H1 (cell line): ENCODE results near the gene GET3. TPM values are rescaled to one million over a fixed set of nuclear protein-coding genes. Genes with fewer than 3 reads are reported as not detected.
A peak's percentile ranks its signal among the peaks of the same experiment; 100 is the strongest.

Experiments used
- CTCF ChIA-PET: fragments of 300-600 bp; sonication (Branson Sonifier 250); formaldehyde crosslinking; loops from one replicate; lab custom pipeline; 2021; ENCODE audit not compliant: partially characterized antibody; lab: Charles Lee
- POLR2A ChIA-PET: fragments of 300-600 bp; sonication (Branson Sonifier 250); formaldehyde crosslinking; loops from one replicate; lab custom pipeline; 2021; ENCODE audit warnings: inconsistent platforms; ENCODE audit not compliant: partially characterized antibody; lab: Charles Lee
- DNase-seq, 2 experiments: peaks; one replicate each; pipeline versions ENCODE4 v3.0.0 to v3.0.0-alpha.2; 2010 to 2022; ENCODE audit warnings: low spot score in 2 of 2, low read depth in 1 of 2, mixed read lengths in 1 of 2
- FAIRE-seq: peaks from 2 replicates; lab custom pipeline; 2011; peaks lifted over from hg19 to GRCh38; lab: Jason Lieb, UNC
- H2AFZ ChIP-seq: 2 replicates; pipeline ENCODE4 v1.8.1; 2012; ENCODE audit warnings: low read length, inconsistent platforms
- H2AK5ac ChIP-seq: 2 replicates; pipeline ENCODE4 v1.6.1; 2013; ENCODE audit warnings: low read depth, low read length
- H2BK120ac ChIP-seq: replicated peaks from 2 replicates; pipeline ENCODE3; 2013; ENCODE audit warnings: low read depth, low read length, inconsistent platforms
- H2BK12ac ChIP-seq: 2 replicates; pipeline ENCODE4 v1.6.1; 2013; ENCODE audit warnings: low read depth, low read length
- H2BK15ac ChIP-seq: 2 replicates; pipeline ENCODE4 v1.6.1; 2013; ENCODE audit warnings: low read length
- H2BK20ac ChIP-seq: 2 replicates; pipeline ENCODE4 v1.6.1; 2013; ENCODE audit warnings: low read length
- H2BK5ac ChIP-seq: 2 replicates; pipeline ENCODE4 v1.6.1; 2013; ENCODE audit warnings: low read depth, low read length
- H3K14ac ChIP-seq: 2 replicates; pipeline ENCODE4 v1.6.1; 2013; ENCODE audit warnings: inconsistent platforms; ENCODE audit not compliant: insufficient read length
- H3K18ac ChIP-seq: 2 replicates; pipeline ENCODE4 v1.6.1; 2013; ENCODE audit warnings: low read length; ENCODE audit errors: extremely low read depth
- H3K23ac ChIP-seq: 2 replicates; pipeline ENCODE4 v1.6.1; 2013; ENCODE audit warnings: inconsistent platforms; ENCODE audit not compliant: insufficient read length
- H3K23me2 ChIP-seq: 2 replicates; pipeline ENCODE4 v1.6.1; 2013; ENCODE audit warnings: low read depth, low read length
- H3K27ac ChIP-seq: 2 replicates; pipeline ENCODE4 v1.6.1; 2011; ENCODE audit warnings: low read depth, low read length, inconsistent platforms
- H3K27me3 ChIP-seq, 4 experiments: replicated peaks in 1 of 4; 1 replicate in 1 of 4; 2 replicates in 3 of 4; pipeline versions ENCODE4 v1.6.1 to v1.8.1; 2011 to 2013; ENCODE audit warnings: low read length in 3 of 4, mild to moderate bottlenecking in 3 of 4, inconsistent platforms in 2 of 4, mixed read lengths in 2 of 4, moderate library complexity in 1 of 4; ENCODE audit not compliant: control insufficient read depth in 3 of 4, insufficient read depth in 3 of 4; ENCODE audit errors: extremely low read depth in 1 of 4
- H3K36me3 ChIP-seq, 4 experiments: 2 replicates each; pipeline versions ENCODE4 v1.6.1 to v1.8.1; 2011 to 2013; ENCODE audit warnings: mild to moderate bottlenecking in 4 of 4, low read length in 3 of 4, moderate library complexity in 2 of 4, control low read depth in 1 of 4, inconsistent platforms in 1 of 4; ENCODE audit not compliant: insufficient read depth in 4 of 4, control insufficient read depth in 2 of 4
- H3K4ac ChIP-seq: replicated peaks from 2 replicates; pipeline ENCODE3; 2013; ENCODE audit warnings: low read length, low read depth, mixed read lengths, inconsistent platforms; ENCODE audit not compliant: insufficient read length
- H3K4me1 ChIP-seq, 4 experiments: replicated peaks in 1 of 4; 1 replicate in 1 of 4; 2 replicates in 3 of 4; pipeline versions ENCODE4 v1.6.1 to v1.8.1; 2011 to 2013; ENCODE audit warnings: low read length in 3 of 4, inconsistent platforms in 2 of 4, mixed read lengths in 1 of 4; ENCODE audit not compliant: insufficient read depth in 4 of 4, control insufficient read depth in 3 of 4
- H3K4me2 ChIP-seq, 2 experiments: 2 replicates each; pipeline versions ENCODE4 v1.6.1 to v1.8.1; 2011 to 2013; ENCODE audit warnings: low read depth in 2 of 2, low read length in 2 of 2, control low read depth in 1 of 2, inconsistent platforms in 1 of 2, mild to moderate bottlenecking in 1 of 2; ENCODE audit not compliant: insufficient read depth in 1 of 2
- H3K4me3 ChIP-seq, 4 experiments: fragments of 200-600, 300-600 bp in 1 of 4; sonication (generic), shearing (Covaris generic), sonication (Bioruptor Twin) in 1 of 4; 2 replicates each; pipeline versions ENCODE4 v1.5.1 to v1.8.1; 2011 to 2016; ENCODE audit warnings: low read length in 4 of 4, low read depth in 3 of 4, control low read depth in 2 of 4, inconsistent platforms in 2 of 4, mild to moderate bottlenecking in 2 of 4, mixed read lengths in 1 of 4, moderate library complexity in 1 of 4; ENCODE audit not compliant: insufficient read depth in 2 of 4; ENCODE audit errors: extremely low read depth in 1 of 4
- H3K56ac ChIP-seq: replicated peaks from 2 replicates; pipeline ENCODE3; 2013; ENCODE audit warnings: low read depth, mild to moderate bottlenecking, mixed read lengths, low read length, inconsistent platforms; ENCODE audit not compliant: insufficient read length
- H3K79me1 ChIP-seq: 2 replicates; pipeline ENCODE4 v1.6.1; 2013; ENCODE audit warnings: low read depth, low read length, control low read depth
- H3K79me2 ChIP-seq, 2 experiments: 2 replicates each; pipeline versions ENCODE4 v1.6.1 to v1.8.1; 2012 to 2013; ENCODE audit warnings: low read length in 2 of 2, mild to moderate bottlenecking in 2 of 2, inconsistent platforms in 1 of 2; ENCODE audit not compliant: insufficient read depth in 2 of 2, control insufficient read depth in 1 of 2
- H3K9ac ChIP-seq, 4 experiments: replicated peaks in 1 of 4; 1 replicate in 1 of 4; 2 replicates in 3 of 4; pipeline versions ENCODE4 v1.6.1 to v1.8.1; 2011 to 2013; ENCODE audit warnings: low read depth in 3 of 4, low read length in 3 of 4, control low read depth in 2 of 4, mild to moderate bottlenecking in 2 of 4, moderate library complexity in 2 of 4, inconsistent platforms in 1 of 4; ENCODE audit errors: extremely low read depth in 1 of 4
- H3K9me3 ChIP-seq, 2 experiments: 2 replicates each; pipeline versions ENCODE4 v1.6.1 to v1.8.1; 2012 to 2013; ENCODE audit warnings: mild to moderate bottlenecking in 2 of 2, moderate library complexity in 2 of 2, control low read depth in 1 of 2, inconsistent platforms in 1 of 2, low read depth in 1 of 2, low read length in 1 of 2, mixed read lengths in 1 of 2; ENCODE audit not compliant: insufficient read depth in 2 of 2
- H4K20me1 ChIP-seq, 2 experiments: replicated peaks in 1 of 2; 2 replicates each; pipeline versions ENCODE3 to v1.8.1; 2011 to 2013; ENCODE audit warnings: inconsistent platforms in 2 of 2, low read length in 2 of 2, mild to moderate bottlenecking in 1 of 2; ENCODE audit not compliant: insufficient read depth in 2 of 2, control insufficient read depth in 1 of 2
- H4K5ac ChIP-seq: 2 replicates; pipeline ENCODE4 v1.6.1; 2013; ENCODE audit warnings: low read length, low read depth, mixed read lengths, inconsistent platforms; ENCODE audit not compliant: insufficient read length
- H4K8ac ChIP-seq: 2 replicates; pipeline ENCODE4 v1.8.0; 2013; ENCODE audit warnings: mild to moderate bottlenecking, moderate library complexity, low read length, inconsistent platforms; ENCODE audit not compliant: insufficient read depth; ENCODE audit errors: extremely low read depth
- H4K91ac ChIP-seq: replicated peaks from 2 replicates; pipeline ENCODE3; 2013; ENCODE audit warnings: low read length, mixed read lengths, inconsistent platforms; ENCODE audit not compliant: insufficient read length
- CBX5 ChIP-seq: fragments of 300-800, 300-1000 bp; sonication (generic); IDR thresholded peaks from 2 replicates; pipeline ENCODE4 v1.7.1; 2016; ENCODE audit warnings: antibody characterized with exemption, low read length, low read depth
- KDM1A ChIP-seq: fragments of 200-600, 300-600 bp; sonication (generic); IDR thresholded peaks from 2 replicates; pipeline ENCODE4 v1.7.1; 2016; ENCODE audit warnings: mild to moderate bottlenecking, low read length, borderline replicate concordance
- RBBP5 ChIP-seq: IDR thresholded peaks from 2 replicates; pipeline ENCODE4 v1.7.1; 2012; ENCODE audit warnings: low read depth, mild to moderate bottlenecking, inconsistent platforms, low read length, moderate library complexity, borderline replicate concordance
- SIRT6 ChIP-seq: IDR thresholded peaks from one replicate; pipeline ENCODE4 v1.7.1; 2012; ENCODE audit warnings: low read length, inconsistent platforms
- SP4 ChIP-seq: IDR thresholded peaks from 2 replicates; pipeline ENCODE4 v1.6.1; 2012; ENCODE audit warnings: low read length, inconsistent platforms
- TCF12 ChIP-seq: IDR thresholded peaks from 2 replicates; pipeline ENCODE4 v1.6.1; 2011; ENCODE audit warnings: low read depth, mild to moderate bottlenecking, low read length
- ZNF274 ChIP-seq: IDR thresholded peaks from 2 replicates; pipeline ENCODE4 v1.7.0; 2012; ENCODE audit warnings: low read length, borderline replicate concordance; ENCODE audit errors: extremely low read depth
- WGBS, 2 experiments: shearing (Covaris generic) in 1 of 2; methylation state at CpG; one replicate each; pipeline versions ENCODE4 v1.1.6 to v1.1.7; 2013 to 2015; ENCODE audit warnings: low lambda C conversion rate in 2 of 2, mixed read lengths in 2 of 2, inconsistent platforms in 1 of 2, low coverage in 1 of 2, missing lambda C conversion rate in 1 of 2; ENCODE audit not compliant: insufficient replicate concordance in 2 of 2, insufficient coverage in 1 of 2, insufficient read length in 1 of 2; ENCODE audit errors: extremely low coverage in 1 of 2, missing lambda C conversion rate in 1 of 2; 5-methylcytosine and 5-hydroxymethylcytosine counted together
- polyA plus RNA-seq, 7 experiments: library from polyadenylated mRNA; depleted of rRNA in 3 of 7; stranded (reverse) in 5 of 7; unstranded in 2 of 7; fragments of >200 nt in 5 of 7; fragments of 200-250 nt in 2 of 7; gene quantifications; 1 replicate in 5 of 7; 2 replicates in 1 of 7; 4 replicates in 1 of 7; pipeline versions ENCODE4 v1.2.1 to v1.2.3, GENCODE V29; 2011 to 2013; ENCODE audit warnings: missing spikeins in 2 of 7, mixed read lengths in 2 of 7
- total RNA-seq: library from RNA; stranded (reverse); fragmentation: NEBNext Ultra II Directional; extraction: Animal tissue kit (Norgen Biotek cat#: 25700); gene quantifications from 2 replicates; pipeline ENCODE4 v1.2.1, GENCODE V29; 2021
- TF ChIP-seq, protein P1 (sequence below): IDR thresholded peaks from 2 replicates; pipeline ENCODE4 v1.6.1; 2012; ENCODE audit warnings: low read length, inconsistent platforms

The GET3 gene
- total and polyA plus RNA-seq, 2 of the 8 experiments (the other 6 are each of a cell fraction or from before 2014, with no cell fraction given) = 105 to 297 TPM

DNA sequence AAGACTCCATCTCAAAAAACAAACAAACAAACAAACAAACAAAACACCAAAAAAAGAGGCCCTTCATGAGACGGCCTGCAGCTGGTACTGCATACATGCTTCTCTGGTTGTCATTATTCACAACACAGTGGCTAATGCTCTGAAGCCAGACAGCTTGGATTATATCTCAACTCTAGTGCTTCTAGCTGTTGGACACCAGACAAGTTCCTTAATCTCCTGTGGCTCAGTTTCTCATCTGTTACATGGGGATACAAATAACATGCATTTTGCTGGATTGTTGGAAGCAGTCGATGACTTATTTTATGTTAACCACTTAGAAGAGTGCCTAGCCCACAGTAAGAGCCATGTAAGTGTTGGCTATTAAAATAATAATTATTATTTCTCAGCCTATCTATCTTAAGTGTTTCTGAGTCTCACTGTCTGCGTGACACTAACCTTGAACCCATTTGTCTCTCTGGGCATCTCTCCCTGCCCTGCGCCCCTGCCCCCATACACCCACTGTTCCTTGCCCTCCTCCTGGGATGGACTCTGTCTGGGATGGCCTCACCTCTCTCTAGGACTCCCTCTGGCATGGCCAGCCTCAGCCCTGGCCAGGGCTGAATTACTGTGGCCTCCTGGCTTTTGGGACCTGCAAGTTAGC is 50.9 kb downstream of the GET3 start:
- no peak overlapping the region for H4K5ac ChIP-seq
- no peak overlapping the region; the same call in 1 of the 2 replicates for H2BK15ac ChIP-seq
- no peak overlapping the region for H4K8ac ChIP-seq
- no peak overlapping the region for H3K9ac ChIP-seq
- H3K23ac ChIP-seq = no peak overlapping the region
- H2BK20ac ChIP-seq = peak overlapping the region; percentile 57; the same call in 1 of the 2 replicates
- peak overlapping the region; percentile 32 for H3K4ac ChIP-seq
- H3K27me3 ChIP-seq = peaks cover 0 to 18% (median 13%) of the 10 kb centered on the region in 4 experiments; a peak in 5 of 7 replicates
- no peak overlapping the region for H3K27ac ChIP-seq
- H4K91ac ChIP-seq = peak overlapping the region; percentile 48
- H3K4me1 ChIP-seq = peaks cover 16 to 40% (median 25%) of the 10 kb centered on the region in 4 experiments
- 76% methylated on average over 4 of the region's 4 CpGs; no CpG with 5 or more reads in 1 of the 2 experiments for WGBS, 2 experiments
- no peaks in the 10 kb centered on the region for H3K36me3 ChIP-seq
- H3K56ac ChIP-seq = peak overlapping the region; percentile 17
- peak overlapping the region; percentile 70 to 74 for H3K4me2 ChIP-seq
- no peaks in the 10 kb centered on the region; the same call in 1 of the 2 replicates for H3K79me1 ChIP-seq
- H3K79me2 ChIP-seq = no peaks in the 10 kb centered on the region
- FAIRE-seq = no peak
- no peak for DNase-seq
- H2BK12ac ChIP-seq = no peak overlapping the region
- no peaks in the 10 kb centered on the region for H3K9me3 ChIP-seq
- H3K14ac ChIP-seq = no peak overlapping the region
- H3K23me2 ChIP-seq = peaks cover 30% of the 10 kb centered on the region
- H4K20me1 ChIP-seq = peaks cover 0 to 1% of the 10 kb centered on the region in 2 experiments
- H3K4me3 ChIP-seq = peak overlapping the region in 3 of 4 experiments; percentile 50 to 71 (median 56); a peak in 5 of 8 replicates
- POLR2A ChIA-PET = interaction anchor here (0.6 to 5.5 kb wide), 14 partner anchors 8 to 718 kb away, joined by 3 to 44 read pairs (median 4); partner anchors contain the start of genes GET3, HOOK2, RNASEH2A and TNPO2
- peak overlapping the region; percentile 85; the same call in 1 of the 2 replicates for H3K18ac ChIP-seq
- no peak overlapping the region for H2AK5ac ChIP-seq
- no peak overlapping the region for H2AFZ ChIP-seq
- 0 out of 2 replicates have a peak overlapping the region, but pooled peaks have one; percentile 60 for H2BK5ac ChIP-seq
- H2BK120ac ChIP-seq = no peak overlapping the region
- TF ChIP-seq RBBP5 (no peak), CBX5 (no peak), SP4 (no peak), SIRT6 (no peak), ZNF274 (no peak), KDM1A (no peak), TCF12 (no peak)
- TF ChIP-seq, protein P1, sequence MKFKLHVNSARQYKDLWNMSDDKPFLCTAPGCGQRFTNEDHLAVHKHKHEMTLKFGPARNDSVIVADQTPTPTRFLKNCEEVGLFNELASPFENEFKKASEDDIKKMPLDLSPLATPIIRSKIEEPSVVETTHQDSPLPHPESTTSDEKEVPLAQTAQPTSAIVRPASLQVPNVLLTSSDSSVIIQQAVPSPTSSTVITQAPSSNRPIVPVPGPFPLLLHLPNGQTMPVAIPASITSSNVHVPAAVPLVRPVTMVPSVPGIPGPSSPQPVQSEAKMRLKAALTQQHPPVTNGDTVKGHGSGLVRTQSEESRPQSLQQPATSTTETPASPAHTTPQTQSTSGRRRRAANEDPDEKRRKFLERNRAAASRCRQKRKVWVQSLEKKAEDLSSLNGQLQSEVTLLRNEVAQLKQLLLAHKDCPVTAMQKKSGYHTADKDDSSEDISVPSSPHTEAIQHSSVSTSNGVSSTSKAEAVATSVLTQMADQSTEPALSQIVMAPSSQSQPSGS = no peak
- CTCF ChIA-PET = interaction anchor here (0.6 to 4.5 kb wide), 7 partner anchors 8 to 88 kb away, joined by 3 to 39 read pairs (median 9); partner anchors contain the start of genes PRDX2 and THSD8
